ENCODE measurements around the gene MPPE1. TPM values are rescaled to one million over a fixed set of nuclear protein-coding genes. Genes with fewer than 3 reads are reported as not detected.

Gene MPPE1
- total and polyA plus RNA-seq, 9 of the 15 experiments (the other 6 are each of a cell fraction or from before 2014, with no cell fraction given): 10.7 to 19.5 (median 13.3) TPM

DNA sequence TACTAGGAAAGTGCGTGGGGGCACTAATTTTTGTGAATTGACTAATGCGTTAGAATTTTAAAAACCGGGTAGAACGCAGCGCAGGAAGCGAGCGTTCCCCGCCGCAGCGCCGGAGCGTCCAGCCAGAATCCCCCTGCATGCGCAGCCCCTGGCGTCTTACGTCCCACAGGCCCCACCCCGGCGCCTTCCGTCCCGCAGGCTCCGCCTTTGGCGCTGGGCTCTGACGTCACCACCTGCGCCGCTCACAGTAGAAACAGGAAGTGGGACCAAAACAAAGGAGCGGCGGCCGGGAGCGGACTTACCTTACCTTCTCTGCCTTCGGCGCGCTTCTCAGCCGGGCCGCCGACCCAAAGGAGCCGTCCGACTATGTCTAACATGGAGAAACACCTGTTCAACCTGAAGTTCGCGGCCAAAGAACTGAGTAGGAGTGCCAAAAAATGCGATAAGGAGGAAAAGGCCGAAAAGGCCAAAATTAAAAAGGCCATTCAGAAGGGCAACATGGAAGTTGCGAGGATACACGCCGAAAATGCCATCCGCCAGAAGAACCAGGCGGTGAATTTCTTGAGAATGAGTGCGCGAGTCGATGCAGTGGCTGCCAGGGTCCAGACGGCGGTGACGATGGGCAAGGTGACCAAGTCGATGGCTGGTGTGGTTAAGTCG is 56.8 kb downstream of the MPPE1 start, which contains the start of gene CHMP1B (continued):
- TF ChIP-seq, protein P1, sequence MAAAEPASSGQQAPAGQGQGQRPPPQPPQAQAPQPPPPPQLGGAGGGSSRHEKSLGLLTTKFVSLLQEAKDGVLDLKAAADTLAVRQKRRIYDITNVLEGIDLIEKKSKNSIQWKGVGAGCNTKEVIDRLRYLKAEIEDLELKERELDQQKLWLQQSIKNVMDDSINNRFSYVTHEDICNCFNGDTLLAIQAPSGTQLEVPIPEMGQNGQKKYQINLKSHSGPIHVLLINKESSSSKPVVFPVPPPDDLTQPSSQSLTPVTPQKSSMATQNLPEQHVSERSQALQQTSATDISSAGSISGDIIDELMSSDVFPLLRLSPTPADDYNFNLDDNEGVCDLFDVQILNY (CRISPR knock-in tag; IDR thresholded peaks at IDR 0.05): no peak
- TF ChIP-seq, protein P2, sequence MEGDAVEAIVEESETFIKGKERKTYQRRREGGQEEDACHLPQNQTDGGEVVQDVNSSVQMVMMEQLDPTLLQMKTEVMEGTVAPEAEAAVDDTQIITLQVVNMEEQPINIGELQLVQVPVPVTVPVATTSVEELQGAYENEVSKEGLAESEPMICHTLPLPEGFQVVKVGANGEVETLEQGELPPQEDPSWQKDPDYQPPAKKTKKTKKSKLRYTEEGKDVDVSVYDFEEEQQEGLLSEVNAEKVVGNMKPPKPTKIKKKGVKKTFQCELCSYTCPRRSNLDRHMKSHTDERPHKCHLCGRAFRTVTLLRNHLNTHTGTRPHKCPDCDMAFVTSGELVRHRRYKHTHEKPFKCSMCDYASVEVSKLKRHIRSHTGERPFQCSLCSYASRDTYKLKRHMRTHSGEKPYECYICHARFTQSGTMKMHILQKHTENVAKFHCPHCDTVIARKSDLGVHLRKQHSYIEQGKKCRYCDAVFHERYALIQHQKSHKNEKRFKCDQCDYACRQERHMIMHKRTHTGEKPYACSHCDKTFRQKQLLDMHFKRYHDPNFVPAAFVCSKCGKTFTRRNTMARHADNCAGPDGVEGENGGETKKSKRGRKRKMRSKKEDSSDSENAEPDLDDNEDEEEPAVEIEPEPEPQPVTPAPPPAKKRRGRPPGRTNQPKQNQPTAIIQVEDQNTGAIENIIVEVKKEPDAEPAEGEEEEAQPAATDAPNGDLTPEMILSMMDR (IDR thresholded peaks at IDR 0.05 in 2 of 3, conservative IDR thresholded peaks at IDR 0.05 in 1 of 3; ENCODE audit: insufficient read depth in 2 of 3, low read depth in 1 of 3, low read length in 3 of 3): 0 out of 6 replicates have a peak, but pooled peaks of 1 of the 3 experiments have one; percentile 7
- TF ChIP-seq NFE2L1 (tag; IDR thresholded peaks at IDR 0.05; ENCODE audit: borderline replicate concordance, low read depth) (no peak), NCOA1 (IDR thresholded peaks at IDR 0.05; ENCODE audit: low read depth) (no peak), STAT5B (CRISPR knock-in tag; IDR thresholded peaks at IDR 0.05) (no peak), SMAD1 (IDR thresholded peaks at IDR 0.05; ENCODE audit: low read depth, low read length, partially characterized antibody) (no peak), ZNF24 (IDR thresholded peaks at IDR 0.05) (peak; percentile 42; the same call in 1 of the 2 replicates), NR1H2 (CRISPR knock-in tag; IDR thresholded peaks at IDR 0.05) (no peak), SMARCC2 (IDR thresholded peaks at IDR 0.05; ENCODE audit: low read depth) (no peak), PHB (CRISPR knock-in tag; IDR thresholded peaks at IDR 0.05) (no peak), PCBP1 (IDR thresholded peaks at IDR 0.05; ENCODE audit: low read depth, low read length, poor library complexity, severe bottlenecking) (peak; percentile 51), TOE1 (IDR thresholded peaks at IDR 0.05; ENCODE audit: borderline replicate concordance) (0 out of 2 replicates have a peak, but pooled peaks have one; percentile 33), TOE1 (CRISPR knock-in tag; IDR thresholded peaks at IDR 0.05; ENCODE audit: borderline replicate concordance, low read depth) (no peak), MYBL2 (IDR thresholded peaks at IDR 0.05; ENCODE audit: low read depth) (no peak), MYBL2 (CRISPR knock-in tag; IDR thresholded peaks at IDR 0.05; ENCODE audit: borderline replicate concordance) (no peak), CEBPB (tag; IDR thresholded peaks at IDR 0.05) (no peak), CBX3 (IDR thresholded peaks at IDR 0.05; ENCODE audit: borderline replicate concordance in 1 of 2, low read length in 2 of 2) (no peak), SOX6 (IDR thresholded peaks at IDR 0.05) (0 out of 2 replicates have a peak, but pooled peaks have one; percentile 25), ZC3H8 (IDR thresholded peaks at IDR 0.05) (no peak), ZNF347 (CRISPR knock-in tag; IDR thresholded peaks at IDR 0.05; ENCODE audit: low read depth) (no peak), EHMT2 (IDR thresholded peaks at IDR 0.05) (no peak), MYNN (IDR thresholded peaks at IDR 0.05) (no peak), MYNN (CRISPR knock-in tag; IDR thresholded peaks at IDR 0.05) (no peak), GTF2E2 (tag; IDR thresholded peaks at IDR 0.05) (no peak), BRD4 (IDR thresholded peaks at IDR 0.05) (no peak), SMARCB1 (IDR thresholded peaks at IDR 0.05; ENCODE audit: insufficient read length, low read depth) (no peak), STAG1 (CRISPR knock-in tag; IDR thresholded peaks at IDR 0.05; ENCODE audit: borderline replicate concordance) (no peak), SRF (CRISPR knock-in tag; IDR thresholded peaks at IDR 0.05) (peak in 1 of 2 experiments; percentile 77; a peak in 1 of 4 replicates)
